Measurements from ENCODE around the gene LRRC4B. TPM values are rescaled to one million over a fixed set of nuclear protein-coding genes. Genes with fewer than 3 reads are reported as not detected.
A peak's percentile ranks its signal among the peaks of the same experiment; 100 is the strongest.

Gene LRRC4B
- total RNA-seq, 1 donor from 2014 or later = 0.12 TPM

DNA sequence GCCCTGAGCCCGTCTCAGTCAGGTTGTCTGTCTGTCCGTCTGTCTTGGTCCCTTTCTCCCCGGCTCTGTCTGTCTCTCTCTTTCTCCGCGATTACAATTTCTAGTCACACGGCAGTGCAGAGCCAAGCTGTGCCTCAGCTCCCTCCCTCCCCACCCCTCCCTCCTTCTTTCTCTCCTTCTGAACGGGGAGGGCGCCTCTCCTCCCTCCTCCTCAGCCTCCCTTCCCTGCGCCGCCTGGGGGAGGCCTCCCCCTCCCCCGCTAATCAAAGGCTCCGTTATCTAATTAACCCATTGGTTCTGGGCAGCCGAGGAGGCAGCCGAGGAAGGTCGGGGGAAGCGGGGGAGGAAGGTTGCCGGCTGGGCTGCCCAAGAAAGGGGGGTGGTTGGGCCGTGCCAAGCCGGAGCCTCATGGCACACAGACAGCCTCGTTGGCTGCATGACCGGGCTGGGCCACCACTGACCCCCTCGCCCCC, 16.5 kb downstream of the LRRC4B start:
- no peak for DNase-seq
- H3K27me3 Mint-ChIP-seq = peaks cover 44% of the 10 kb centered on the region
- H3K4me1 Mint-ChIP-seq = peaks cover 2% of the 10 kb centered on the region
- intact Hi-C loops (cut with micrococcal nuclease) = no loop called here
- no peak overlapping the region for H3K27ac Mint-ChIP-seq
- H3K36me3 Mint-ChIP-seq (ENCODE audit: low read depth) = no peaks in the 10 kb centered on the region
- no peaks in the 10 kb centered on the region for H3K9me3 Mint-ChIP-seq
- H3K4me3 Mint-ChIP-seq = no peak overlapping the region

DNA sequence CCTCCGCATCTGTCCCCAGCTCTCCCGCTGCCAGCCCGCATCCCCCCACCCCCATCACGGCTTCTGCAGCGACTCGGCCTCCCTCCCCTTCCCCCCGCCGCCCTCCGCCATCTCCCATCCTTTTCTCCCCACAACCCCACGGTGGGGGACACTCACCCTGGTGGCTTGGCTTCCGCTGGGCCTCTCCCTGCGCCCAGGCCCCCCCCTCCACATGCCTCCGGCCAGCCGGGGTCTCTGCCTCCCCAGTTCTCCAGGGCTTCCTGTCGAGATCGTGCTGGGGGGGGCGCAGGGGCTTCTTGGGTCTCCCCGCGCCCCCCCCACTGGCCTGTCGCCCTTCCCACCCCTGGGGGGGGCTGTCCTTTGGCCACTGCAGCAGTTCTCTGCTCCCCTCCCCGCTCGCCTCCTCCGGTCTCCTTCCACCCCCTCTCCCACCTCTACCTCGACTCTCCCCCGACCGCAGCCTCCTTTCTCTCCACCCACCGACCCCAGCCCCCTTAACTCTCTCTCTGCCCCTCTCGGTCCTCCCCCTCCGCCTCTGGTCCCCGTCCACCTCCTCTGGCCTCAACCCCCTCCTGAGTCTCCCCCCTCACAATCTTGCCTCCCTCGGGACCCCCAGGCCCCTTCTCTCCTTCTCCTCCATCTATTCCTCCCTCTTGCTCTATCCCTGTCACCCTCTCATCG, 17.1 kb downstream of the LRRC4B start:
- Mint-ChIP-seq H3K36me3 (ENCODE audit: low read depth) (no peaks in the 10 kb centered on the region), H3K27me3 (peaks cover 42% of the 10 kb centered on the region), H3K27ac (no peak overlapping the region), H3K4me1 (no peaks in the 10 kb centered on the region), H3K4me3 (no peak overlapping the region), H3K9me3 (no peaks in the 10 kb centered on the region)
- intact Hi-C loops (cut with micrococcal nuclease) = no loop called here
- DNase-seq = no peak

DNA sequence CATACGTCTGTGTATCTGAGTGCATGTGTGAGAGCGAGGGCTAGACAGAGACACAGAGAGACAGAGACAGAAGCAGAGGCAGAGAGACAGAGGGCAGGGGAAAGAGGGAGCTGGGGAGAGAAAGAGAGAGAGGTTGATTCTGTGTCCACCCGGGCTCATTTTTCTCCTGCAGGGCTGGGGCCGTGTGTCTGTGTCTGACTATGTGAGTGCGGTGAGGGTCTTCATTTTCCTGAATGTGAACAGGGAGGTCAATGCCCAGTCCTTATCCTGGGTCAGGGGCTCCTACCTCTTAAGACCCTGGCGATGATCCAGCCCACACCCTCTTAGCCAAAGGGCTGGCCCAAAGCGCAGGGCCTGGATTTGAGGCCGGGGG, 17.7 kb downstream of the LRRC4B start:
- H3K36me3 Mint-ChIP-seq (ENCODE audit: low read depth) = no peaks in the 10 kb centered on the region
- intact Hi-C loops (cut with micrococcal nuclease) = no loop called here
- no peaks in the 10 kb centered on the region for H3K9me3 Mint-ChIP-seq
- no peaks in the 10 kb centered on the region for H3K4me1 Mint-ChIP-seq
- H3K27ac Mint-ChIP-seq = no peak overlapping the region
- H3K27me3 Mint-ChIP-seq = peaks cover 38% of the 10 kb centered on the region
- no peak for DNase-seq
- H3K4me3 Mint-ChIP-seq = no peak overlapping the region

DNA sequence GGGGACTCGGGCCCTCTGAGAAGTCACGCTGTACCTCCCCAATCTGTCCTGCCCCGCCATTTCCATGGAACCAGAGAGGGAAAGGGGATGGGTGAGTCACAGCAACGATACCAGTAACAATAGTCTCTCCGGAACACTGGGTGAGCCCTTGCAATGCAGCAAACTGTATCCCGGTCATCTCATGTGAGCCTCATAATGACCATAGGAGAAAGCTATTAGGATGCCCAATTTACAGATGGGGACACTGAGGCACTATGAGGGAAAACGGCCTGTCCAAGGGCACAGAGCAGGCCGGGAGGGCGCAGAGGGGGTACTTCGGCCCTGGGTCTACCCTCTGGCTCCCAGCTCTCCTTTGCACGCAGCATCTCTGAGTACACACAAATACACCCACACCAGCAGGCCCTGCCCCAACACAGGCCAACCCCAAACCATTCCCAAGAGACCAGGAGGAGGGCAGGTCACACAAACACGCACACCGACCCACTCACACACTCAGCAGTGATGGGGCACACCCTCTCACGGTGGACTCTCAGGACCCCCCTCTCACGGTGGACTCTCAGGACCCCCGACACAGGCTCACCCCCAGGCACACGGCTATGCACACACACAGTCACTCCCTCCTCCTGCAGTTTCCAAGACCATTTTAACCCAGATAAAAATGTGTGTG, 18.2 kb downstream of the LRRC4B start:
- DNase-seq = no peak
- intact Hi-C loops (cut with micrococcal nuclease) = no loop called here
- no peaks in the 10 kb centered on the region for H3K4me1 Mint-ChIP-seq
- peaks cover 33% of the 10 kb centered on the region for H3K27me3 Mint-ChIP-seq
- H3K4me3 Mint-ChIP-seq = no peak overlapping the region
- H3K27ac Mint-ChIP-seq = no peak overlapping the region
- no peaks in the 10 kb centered on the region for H3K36me3 Mint-ChIP-seq (ENCODE audit: low read depth)
- no peaks in the 10 kb centered on the region for H3K9me3 Mint-ChIP-seq

DNA sequence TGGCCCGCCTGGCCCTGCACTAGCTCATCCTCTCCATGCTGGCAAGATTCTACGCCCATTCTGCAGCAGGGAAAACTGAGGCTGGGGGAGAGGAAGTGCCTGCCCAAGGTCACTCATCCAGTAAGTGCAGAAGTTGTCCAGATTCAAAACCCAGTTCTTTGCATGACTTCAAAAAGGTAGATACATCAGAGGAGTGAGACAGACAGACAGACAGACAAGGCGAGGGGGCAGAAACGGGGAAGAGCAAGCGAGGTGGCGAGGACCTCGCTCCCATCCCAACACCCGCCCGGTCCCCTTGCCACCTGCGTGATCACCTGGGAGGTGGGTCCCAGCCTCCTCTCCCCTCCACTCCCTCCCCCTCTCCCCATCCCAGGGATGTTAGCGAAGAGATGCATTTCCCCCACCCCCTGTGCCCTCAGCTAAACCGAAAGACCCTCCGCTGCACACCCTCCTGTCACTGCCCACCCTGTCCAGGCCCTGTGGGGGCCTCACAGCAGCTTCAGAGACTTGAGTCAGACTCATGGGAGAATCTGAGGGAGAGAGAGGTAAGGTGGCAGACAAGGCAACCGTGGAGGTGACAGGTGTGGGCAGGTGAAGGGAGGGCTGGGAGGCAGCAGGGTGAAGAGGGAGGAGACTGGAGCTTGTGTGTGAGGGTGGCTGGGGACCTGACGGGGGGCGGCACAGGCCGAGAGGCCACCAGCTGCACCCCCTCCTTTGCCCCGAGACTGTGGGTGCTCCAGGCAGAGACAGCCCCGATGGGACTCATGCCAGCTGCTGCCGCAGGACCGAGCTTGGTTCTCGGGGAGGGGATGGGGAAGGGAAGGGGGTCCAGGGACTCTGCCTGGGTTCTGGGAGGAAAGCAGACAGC, 18.9 kb downstream of the LRRC4B start:
- Mint-ChIP-seq H3K4me1 (no peaks in the 10 kb centered on the region), H3K27me3 (peaks cover 29% of the 10 kb centered on the region), H3K27ac (no peak overlapping the region), H3K9me3 (no peaks in the 10 kb centered on the region), H3K4me3 (no peak overlapping the region), H3K36me3 (ENCODE audit: low read depth) (no peaks in the 10 kb centered on the region)
- no peak for DNase-seq
- intact Hi-C loops (cut with micrococcal nuclease) = no loop called here

DNA sequence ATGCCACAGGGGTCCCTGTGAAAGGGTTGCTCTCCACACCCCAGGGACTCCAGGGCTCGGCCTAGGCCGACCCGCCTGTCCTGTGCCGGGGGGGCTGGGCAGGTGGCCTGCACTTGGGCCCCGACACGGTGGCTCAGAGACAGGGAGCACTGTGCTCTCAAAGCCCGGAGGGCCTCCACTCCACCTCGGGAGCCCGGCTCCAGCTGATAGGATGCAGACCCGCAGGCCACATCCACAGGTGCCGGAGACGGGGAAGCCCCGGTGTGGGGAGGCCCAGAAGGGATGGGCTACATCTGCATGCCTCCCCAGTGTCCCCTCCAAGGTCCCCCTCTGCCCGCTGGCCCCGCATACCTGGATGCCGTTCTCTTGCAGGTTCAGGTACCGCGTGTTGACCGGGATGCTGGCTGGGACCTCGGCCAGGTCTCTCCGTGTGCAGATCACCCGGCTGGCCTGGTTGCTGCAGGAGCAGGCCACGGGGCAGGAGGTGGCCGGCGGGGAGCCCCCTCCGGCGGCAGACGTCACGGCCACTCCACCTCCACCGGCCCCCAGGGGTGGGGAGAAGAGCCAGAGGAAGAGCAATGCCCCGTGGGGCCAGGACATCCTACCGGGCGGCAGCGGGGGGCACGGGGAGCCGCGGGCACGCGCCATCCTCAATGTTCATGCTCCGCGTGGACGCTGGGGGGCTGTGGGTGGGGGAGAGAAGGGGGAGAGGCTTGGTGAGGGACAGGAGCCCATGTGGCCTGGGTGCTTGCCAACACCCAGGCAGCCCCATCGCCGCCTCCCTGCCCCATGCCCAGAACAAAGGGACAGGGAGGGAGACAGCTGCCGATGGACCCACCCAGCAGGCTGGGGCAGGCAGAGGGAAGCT, 19.8 kb downstream of the LRRC4B start:
- Mint-ChIP-seq H3K9me3 (no peaks in the 10 kb centered on the region), H3K27ac (no peak overlapping the region), H3K27me3 (peaks cover 26% of the 10 kb centered on the region), H3K4me1 (no peaks in the 10 kb centered on the region), H3K36me3 (ENCODE audit: low read depth) (no peaks in the 10 kb centered on the region), H3K4me3 (no peak overlapping the region)
- no peak for DNase-seq
- intact Hi-C loops (cut with micrococcal nuclease) = no loop called here

DNA sequence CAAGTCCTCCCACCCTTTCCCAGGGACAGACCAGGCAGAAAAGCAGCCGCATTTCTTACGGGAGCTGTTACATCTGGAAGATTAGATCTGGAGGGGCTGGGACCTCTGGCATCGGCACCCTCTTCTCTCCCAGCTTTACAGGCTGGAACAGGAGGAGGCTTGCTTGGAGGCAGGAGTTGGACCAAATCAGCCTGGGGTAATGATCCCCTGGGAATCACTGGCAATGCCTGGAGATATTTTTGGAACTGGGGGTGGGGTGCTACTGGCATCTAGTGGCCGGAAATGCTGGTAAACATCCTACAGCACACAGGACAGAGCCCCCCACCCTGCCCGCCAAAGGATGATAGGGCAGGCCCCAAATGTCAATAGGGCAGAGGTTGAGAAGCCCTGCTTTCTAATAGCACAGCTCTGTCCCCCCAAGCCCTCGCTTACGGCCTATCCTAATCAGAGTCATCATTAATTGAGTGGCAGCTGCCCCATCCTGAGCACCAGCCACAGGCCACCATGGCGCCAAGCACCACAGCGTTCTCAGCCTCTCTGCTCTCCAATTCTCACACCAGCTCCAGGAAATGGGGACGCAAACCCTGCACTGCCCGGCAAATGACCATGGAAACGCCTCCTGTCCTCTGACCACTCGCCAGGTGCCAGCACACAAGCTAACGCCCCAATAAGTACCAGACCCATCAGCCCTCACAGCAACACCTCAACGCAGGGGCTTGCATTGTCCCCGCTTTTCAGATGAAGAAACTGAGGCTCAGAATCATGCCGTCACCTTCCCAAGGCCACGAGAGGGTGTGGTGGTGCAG, 20.6 kb downstream of the LRRC4B start:
- Mint-ChIP-seq H3K4me3 (no peak overlapping the region), H3K36me3 (ENCODE audit: low read depth) (no peaks in the 10 kb centered on the region), H3K9me3 (no peaks in the 10 kb centered on the region), H3K27me3 (peaks cover 18% of the 10 kb centered on the region), H3K4me1 (no peaks in the 10 kb centered on the region), H3K27ac (no peak overlapping the region)
- DNase-seq = no peak
- intact Hi-C loops (cut with micrococcal nuclease) = no loop called here

DNA sequence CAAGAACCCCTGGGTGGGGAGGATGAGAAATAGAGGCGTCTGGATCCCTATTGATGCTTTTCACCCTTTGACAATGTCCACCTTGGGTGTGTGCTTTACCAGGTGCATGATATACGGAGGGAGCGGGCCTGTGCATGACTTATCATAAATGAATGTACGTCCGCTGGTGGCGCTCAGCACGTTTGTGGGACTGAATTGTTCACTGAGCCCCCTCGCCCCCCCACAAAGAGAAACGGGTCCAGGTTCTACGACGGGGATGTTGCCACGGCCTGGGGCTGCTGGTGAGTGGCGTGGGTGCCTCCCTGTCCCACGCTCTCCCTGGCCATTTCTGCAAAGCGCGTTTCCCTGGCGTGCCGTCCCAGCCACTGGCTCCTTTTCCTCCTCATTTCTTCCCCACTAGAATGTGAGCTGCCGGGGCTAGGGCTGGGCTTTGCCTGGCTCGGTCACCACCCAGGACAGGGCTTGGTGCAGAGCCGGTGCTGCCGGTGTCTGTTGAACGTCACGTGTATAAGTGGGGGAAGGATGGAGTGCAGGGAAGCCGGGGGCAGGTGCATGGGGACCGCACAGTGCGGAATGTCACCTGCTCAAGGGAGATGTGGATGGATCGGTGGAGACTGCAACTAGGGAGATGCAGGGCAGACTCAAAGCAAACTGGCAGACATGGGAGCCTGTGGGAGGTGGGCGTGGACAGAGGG, 21.6 kb downstream of the LRRC4B start:
- intact Hi-C loops (cut with micrococcal nuclease) = no loop called here
- no peaks in the 10 kb centered on the region for H3K9me3 Mint-ChIP-seq
- DNase-seq = no peak

DNA sequence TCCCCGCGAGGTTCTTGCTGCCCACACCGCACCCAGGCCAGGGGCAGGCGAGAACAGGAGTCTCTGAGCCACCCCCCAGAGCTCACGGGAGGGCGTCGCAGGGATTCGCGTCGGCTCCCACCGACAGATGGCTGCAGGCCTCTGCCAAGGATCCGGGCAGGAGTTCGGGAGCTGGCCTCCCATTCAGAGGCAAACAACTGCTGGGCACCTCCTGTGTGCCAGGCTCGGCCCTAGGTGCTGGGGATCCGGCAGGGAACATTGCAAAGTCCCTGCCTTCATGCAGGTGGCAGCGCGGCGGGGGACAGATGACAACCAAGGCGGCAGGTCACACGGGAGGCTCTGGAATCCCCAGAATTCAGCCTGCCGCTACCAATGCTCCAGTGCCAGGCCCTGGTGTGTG, 25.3 kb downstream of the LRRC4B start:
- H3K27me3 Mint-ChIP-seq = no peaks in the 10 kb centered on the region
- H3K4me3 Mint-ChIP-seq = no peak overlapping the region
- DNase-seq = no peak
- no peaks in the 10 kb centered on the region for H3K9me3 Mint-ChIP-seq
- no peaks in the 10 kb centered on the region for H3K36me3 Mint-ChIP-seq (ENCODE audit: low read depth)
- H3K27ac Mint-ChIP-seq = no peak overlapping the region
- H3K4me1 Mint-ChIP-seq = no peaks in the 10 kb centered on the region
- intact Hi-C loops (cut with micrococcal nuclease) = no loop called here

More for the DNA sequence above, 21.6 kb downstream of the LRRC4B start:
- no peak overlapping the region for H3K27ac Mint-ChIP-seq
- no peaks in the 10 kb centered on the region for H3K4me1 Mint-ChIP-seq
- H3K4me3 Mint-ChIP-seq = no peak overlapping the region
- peaks cover 12% of the 10 kb centered on the region for H3K27me3 Mint-ChIP-seq
- no peaks in the 10 kb centered on the region for H3K36me3 Mint-ChIP-seq (ENCODE audit: low read depth)

DNA sequence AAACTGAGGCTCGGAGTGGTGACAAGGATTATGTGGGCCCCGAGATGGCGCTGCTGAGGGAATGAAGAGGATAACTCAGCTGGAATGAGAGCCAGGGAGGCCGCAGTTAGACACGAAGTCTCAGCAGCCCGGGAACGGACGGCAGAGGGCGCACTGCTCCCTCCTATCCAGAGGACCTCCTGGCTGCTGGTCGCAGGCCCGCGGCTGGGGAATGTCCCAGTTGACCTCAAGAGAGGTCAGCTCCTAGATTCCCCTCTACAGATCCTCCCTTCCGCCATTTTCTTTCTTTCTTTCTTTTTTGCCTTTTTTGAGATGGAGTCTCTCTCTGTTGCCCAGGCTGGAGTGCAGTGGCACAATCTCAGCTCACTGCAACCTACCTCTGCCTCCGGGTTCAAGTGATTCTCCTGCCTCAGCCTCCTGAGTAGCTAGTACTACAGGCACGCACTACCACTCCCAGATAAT, 30.4 kb downstream of the LRRC4B start:
- H3K36me3 Mint-ChIP-seq (ENCODE audit: low read depth) = no peaks in the 10 kb centered on the region
- no peak overlapping the region for H3K27ac Mint-ChIP-seq
- no peaks in the 10 kb centered on the region for H3K27me3 Mint-ChIP-seq
- no peaks in the 10 kb centered on the region for H3K9me3 Mint-ChIP-seq
- no peaks in the 10 kb centered on the region for H3K4me1 Mint-ChIP-seq
- no peak overlapping the region for H3K4me3 Mint-ChIP-seq
- intact Hi-C loops (cut with micrococcal nuclease) = loop anchor here (1.0 kb wide), 1 partner anchor 246 kb away; no protein-coding TSS in a partner anchor
- peak; percentile 88 for DNase-seq

DNA sequence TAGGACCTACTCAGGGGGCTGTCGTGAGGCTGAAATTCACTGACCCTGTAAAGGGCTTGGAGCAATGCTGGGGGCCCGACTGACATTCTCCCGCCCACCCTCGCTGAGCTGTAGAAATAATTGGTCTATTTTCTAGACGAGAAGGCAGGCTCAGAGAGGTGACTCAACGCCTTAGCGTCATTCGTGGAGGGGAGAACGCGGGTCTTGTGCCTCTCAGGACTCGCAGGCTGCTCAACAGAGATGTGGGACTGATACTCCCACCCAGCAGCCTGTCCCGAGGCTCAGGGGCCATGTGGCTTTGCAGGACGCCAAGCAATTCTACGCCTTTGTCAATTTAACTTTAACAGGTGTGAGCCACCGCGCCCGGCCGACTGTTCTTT, 30.9 kb downstream of the LRRC4B start:
- Mint-ChIP-seq H3K4me1 (no peaks in the 10 kb centered on the region), H3K9me3 (peaks cover 3% of the 10 kb centered on the region), H3K27me3 (no peaks in the 10 kb centered on the region), H3K27ac (no peak overlapping the region), H3K4me3 (no peak overlapping the region), H3K36me3 (ENCODE audit: low read depth) (no peaks in the 10 kb centered on the region)
- no peak for DNase-seq
- intact Hi-C loops (cut with micrococcal nuclease) = loop anchor here (1.0 kb wide), 1 partner anchor 246 kb away; no protein-coding TSS in a partner anchor

DNA sequence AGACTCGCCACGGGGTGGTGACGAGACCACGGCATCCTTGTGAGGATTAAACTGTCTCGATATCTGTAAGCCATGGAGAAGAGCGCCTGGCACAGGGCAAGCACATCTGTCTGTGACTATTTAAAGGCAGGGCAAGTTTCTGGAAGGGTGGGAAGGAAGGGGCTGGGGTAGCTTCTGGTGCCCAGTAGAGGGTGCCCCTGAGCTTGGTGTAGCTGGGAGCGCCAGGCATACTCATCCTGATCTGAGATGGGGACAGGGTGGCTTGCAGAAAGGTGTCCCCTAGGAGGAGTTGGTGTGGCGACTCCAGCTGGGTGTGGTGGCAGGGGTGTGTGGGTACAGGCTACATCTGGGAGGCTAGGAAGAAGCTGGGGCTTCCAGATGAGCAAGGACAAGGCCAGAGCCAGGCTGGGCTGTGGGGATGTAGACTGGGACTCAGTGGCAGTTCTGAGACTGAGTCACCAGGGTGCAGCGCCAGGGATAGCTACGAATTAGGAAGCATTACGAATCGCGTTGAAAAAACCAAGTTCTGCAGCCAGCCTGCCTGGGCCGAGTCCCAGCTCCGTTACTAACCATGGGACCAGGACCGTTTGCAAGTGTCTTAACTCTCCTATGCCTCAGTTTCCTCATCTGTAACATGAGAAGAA, 31.5 kb downstream of the LRRC4B start:
- Mint-ChIP-seq H3K9me3 (peaks cover 4% of the 10 kb centered on the region), H3K4me3 (no peak overlapping the region), H3K4me1 (no peaks in the 10 kb centered on the region), H3K27ac (no peak overlapping the region), H3K27me3 (no peaks in the 10 kb centered on the region), H3K36me3 (ENCODE audit: low read depth) (no peaks in the 10 kb centered on the region)
- DNase-seq = no peak
- intact Hi-C loops (cut with micrococcal nuclease) = loop anchor here (1.0 kb wide), 1 partner anchor 247 kb away; no protein-coding TSS in a partner anchor

Measured in activated CD4-positive, alpha-beta T cell treated with anti-CD3 and anti-CD28 coated beads, Interleukin-2, amount 10 ng/mL, durations not matched to agents 24 days and 14 days (primary cell).